CD14-positive monocyte (primary cell): ENCODE data around the gene LBR. TPM values are rescaled to one million over a fixed set of nuclear protein-coding genes. Genes with fewer than 3 reads are reported as not detected.

Source experiments
- DNase-seq, 3 donors: peaks; one replicate each; pipeline ENCODE4 v3.0.0-alpha.2; 2011 to 2022
- H2AFZ ChIP-seq: 2 replicates; pipeline ENCODE4 v1.6.0; 2012; ENCODE audit warnings: mild to moderate bottlenecking, low read depth, low read length, inconsistent platforms; ENCODE audit not compliant: insufficient read depth, poor library complexity, severe bottlenecking
- H3K27ac ChIP-seq, 2 donors: 1 replicate in 1 of 2; 2 replicates in 1 of 2; pipeline ENCODE4 v1.5.1; 2012 to 2013; ENCODE audit warnings: low read length in 2 of 2, control low read depth in 1 of 2, inconsistent platforms in 1 of 2, low read depth in 1 of 2, mild to moderate bottlenecking in 1 of 2
- H3K27me3 ChIP-seq, 2 donors: one replicate each; pipeline versions ENCODE4 v1.6.0 to v1.6.1; 2011 to 2013; ENCODE audit warnings: low read length in 2 of 2; ENCODE audit not compliant: control insufficient read depth in 2 of 2, insufficient read depth in 2 of 2
- H3K36me3 ChIP-seq, 2 donors: replicated peaks in 1 of 2; 1 replicate in 1 of 2; 2 replicates in 1 of 2; pipeline versions ENCODE4 v1.5.1 to v1.6.1; 2012 to 2013; ENCODE audit warnings: low read length in 2 of 2, control low read depth in 1 of 2, inconsistent platforms in 1 of 2, mild to moderate bottlenecking in 1 of 2; ENCODE audit not compliant: insufficient read depth in 2 of 2, control insufficient read depth in 1 of 2
- H3K4me1 ChIP-seq, 2 donors: 1 replicate in 1 of 2; 2 replicates in 1 of 2; pipeline versions ENCODE4 v1.5.1 to v1.6.1; 2012 to 2013; ENCODE audit warnings: low read length in 2 of 2, control low read depth in 1 of 2, inconsistent platforms in 1 of 2, mild to moderate bottlenecking in 1 of 2, moderate library complexity in 1 of 2; ENCODE audit not compliant: insufficient read depth in 2 of 2, control insufficient read depth in 1 of 2
- H3K4me2 ChIP-seq: replicated peaks from 2 replicates; pipeline ENCODE3; 2012; ENCODE audit warnings: low read length, moderate library complexity, mild to moderate bottlenecking; ENCODE audit not compliant: poor library complexity, severe bottlenecking; ENCODE audit errors: extremely low read depth
- H3K4me3 ChIP-seq, 3 experiments: fragments of 200-600 bp in 1 of 3; sonication (generic) in 1 of 3; replicated peaks in 1 of 3; 1 replicate in 2 of 3; 2 replicates in 1 of 3; pipeline ENCODE4 v1.5.1; 2011 to 2013; ENCODE audit warnings: low read length in 3 of 3, mild to moderate bottlenecking in 3 of 3, control low read depth in 2 of 3, low read depth in 2 of 3, inconsistent platforms in 1 of 3, moderate library complexity in 1 of 3
- H3K79me2 ChIP-seq: 2 replicates; pipeline ENCODE4 v1.6.0; 2012; ENCODE audit warnings: mild to moderate bottlenecking, control low read depth, inconsistent platforms, low read length, moderate library complexity; ENCODE audit not compliant: insufficient read depth
- H3K9ac ChIP-seq: 2 replicates; pipeline ENCODE4 v1.6.0; 2017; ENCODE audit warnings: low read length, mild to moderate bottlenecking; ENCODE audit not compliant: insufficient read depth, poor library complexity, severe bottlenecking
- H3K9me3 ChIP-seq, 2 donors: replicated peaks in 1 of 2; 1 replicate in 1 of 2; 2 replicates in 1 of 2; pipeline versions ENCODE4 v1.5.1 to v1.6.1; 2012 to 2013; ENCODE audit warnings: low read length in 2 of 2, control low read depth in 1 of 2; ENCODE audit not compliant: control insufficient read depth in 1 of 2, insufficient read depth in 1 of 2
- H4K20me1 ChIP-seq: 2 replicates; pipeline ENCODE4 v1.6.0; 2012; ENCODE audit warnings: mild to moderate bottlenecking, low read length, control low read depth, moderate library complexity; ENCODE audit not compliant: insufficient read depth
- H3K27ac Mint-ChIP-seq, 7 donors: one replicate each; pipeline ENCODE4 v1.8.0; 2020; ENCODE audit warnings: mild to moderate bottlenecking in 7 of 7, mixed read lengths in 7 of 7, moderate library complexity in 6 of 7, inconsistent platforms in 2 of 7
- H3K27me3 Mint-ChIP-seq, 3 donors: one replicate each; pipeline ENCODE4 v1.8.0; 2021 to 2022; ENCODE audit warnings: low read depth in 3 of 3, mild to moderate bottlenecking in 3 of 3, mixed read lengths in 3 of 3, moderate library complexity in 3 of 3, inconsistent platforms in 1 of 3
- H3K36me3 Mint-ChIP-seq, 2 donors: one replicate each; pipeline ENCODE4 v1.8.0; 2020; ENCODE audit warnings: mixed read lengths in 2 of 2, inconsistent platforms in 1 of 2, mild to moderate bottlenecking in 1 of 2
- H3K4me1 Mint-ChIP-seq: one replicate; pipeline ENCODE4 v1.8.0; 2020; ENCODE audit warnings: mild to moderate bottlenecking, mixed read lengths
- H3K4me3 Mint-ChIP-seq, 2 donors: one replicate each; pipeline ENCODE4 v1.8.0; 2020; ENCODE audit warnings: mild to moderate bottlenecking in 2 of 2, mixed read lengths in 2 of 2, moderate library complexity in 1 of 2
- H3K9me3 Mint-ChIP-seq, 7 donors: one replicate each; pipeline ENCODE4 v1.8.0; 2020 to 2022; ENCODE audit warnings: mixed read lengths in 7 of 7, mild to moderate bottlenecking in 6 of 7, moderate library complexity in 6 of 7, inconsistent platforms in 2 of 7
- CTCF ChIP-seq: fragments of 200-600 bp; IDR thresholded peaks from one replicate; pipeline ENCODE4 v1.8.0; 2022; ENCODE audit warnings: antibody characterized with exemption, mild to moderate bottlenecking
- WGBS: methylation state at CpG from one replicate; pipeline ENCODE4 v1.1.5; 2013; ENCODE audit warnings: missing lambda C conversion rate; ENCODE audit not compliant: insufficient coverage; 5-methylcytosine and 5-hydroxymethylcytosine counted together
- intact Hi-C, 2 donors: fragments of 100-400 bp; cut with micrococcal nuclease; formaldehyde crosslinking; loops; one replicate each; pipeline versions ENCODE4 v1.15.0 to v1.15.1; 2023
- polyA plus RNA-seq, 3 donors: library from polyadenylated mRNA; depleted of rRNA in 1 of 3; unstranded in 2 of 3; stranded (reverse) in 1 of 3; fragments of 300-500 nt in 2 of 3; fragments of >200 nt in 1 of 3; fragmentation: Illumina TruSeq in 2 of 3; gene quantifications; 1 replicate in 2 of 3; 2 replicates in 1 of 3; pipeline ENCODE4 v1.2.3, GENCODE V29; 2012 to 2021

LBR gene
- polyA plus RNA-seq, 3 donors = 31.8 to 125 (median 100) TPM

- Mint-ChIP-seq H3K36me3 (no peaks in the 10 kb centered on the region), H3K27ac (no peak overlapping the region)
- no peak for TF ChIP-seq CTCF
Measured at GRCh38 chr1:225364439-225364838, 63.4 kb downstream of the LBR start.

GRCh38 chr1:225362805-225363204, 65.0 kb downstream of the LBR start:
- no peak overlapping the region for H3K4me2 ChIP-seq
- no peak overlapping the region for H3K27ac ChIP-seq
- H3K9me3 Mint-ChIP-seq = peaks cover 0 to 3% (median 0%) of the 10 kb centered on the region in 7 donors
- H3K9me3 ChIP-seq = no peaks in the 10 kb centered on the region
- no peaks in the 10 kb centered on the region for H3K36me3 Mint-ChIP-seq
- no peaks in the 10 kb centered on the region for H4K20me1 ChIP-seq
- no peak overlapping the region for H3K4me3 Mint-ChIP-seq
- intact Hi-C loops = no loop called here
- H3K27me3 ChIP-seq = no peaks in the 10 kb centered on the region
- TF ChIP-seq CTCF = no peak
- H3K9ac ChIP-seq = no peak overlapping the region
- no peaks in the 10 kb centered on the region for H3K4me1 ChIP-seq
- H3K36me3 ChIP-seq = no peaks in the 10 kb centered on the region
- peaks cover 0 to 2% (median 0%) of the 10 kb centered on the region in 3 donors for H3K27me3 Mint-ChIP-seq
- DNase-seq = no peak
- H2AFZ ChIP-seq = no peak overlapping the region
- no peaks in the 10 kb centered on the region for H3K79me2 ChIP-seq
- H3K4me1 Mint-ChIP-seq = no peaks in the 10 kb centered on the region
- H3K4me3 ChIP-seq = no peak overlapping the region
- no peak overlapping the region for H3K27ac Mint-ChIP-seq

More at GRCh38 chr1:225364439-225364838, 63.4 kb downstream of the LBR start:
- 58% methylated on average over 2 of the region's 6 CpGs for WGBS
- H3K4me3 ChIP-seq = no peak overlapping the region
- H3K9ac ChIP-seq = no peak overlapping the region
- H3K9me3 ChIP-seq = no peaks in the 10 kb centered on the region
- H2AFZ ChIP-seq = no peak overlapping the region
- no peaks in the 10 kb centered on the region for H3K79me2 ChIP-seq
- no peaks in the 10 kb centered on the region for H3K36me3 ChIP-seq
- peaks cover 0 to 2% (median 0%) of the 10 kb centered on the region in 3 donors for H3K27me3 Mint-ChIP-seq
- H3K4me2 ChIP-seq = no peak overlapping the region
- no peaks in the 10 kb centered on the region for H3K4me1 Mint-ChIP-seq
- H3K4me3 Mint-ChIP-seq = no peak overlapping the region
- intact Hi-C loops = no loop called here
- no peaks in the 10 kb centered on the region for H3K4me1 ChIP-seq
- no peaks in the 10 kb centered on the region for H3K27me3 ChIP-seq
- H3K9me3 Mint-ChIP-seq = no peaks in the 10 kb centered on the region
- no peaks in the 10 kb centered on the region for H4K20me1 ChIP-seq
- no peak overlapping the region for H3K27ac ChIP-seq
- no peak for DNase-seq
